Panc1 (cell line): Measurements from ENCODE around the gene TMEM238L. TPM values are rescaled to one million over a fixed set of nuclear protein-coding genes. Genes with fewer than 3 reads are reported as not detected.

Experiments used
- ATAC-seq: fragments of 200-7000 bp; cut with Tn5 transposase; 2 replicates; pipeline ENCODE4 v1.9.1; 2020; ENCODE audit warnings: mild to moderate bottlenecking, moderate library complexity
- BruUV-seq: library from RNA; stranded (reverse); fragments of 400-500 nt; replicated peaks from 2 replicates; lab custom pipeline; 2021; lab: Mats Ljungman, UMichigan
- CTCF ChIA-PET: fragments of 300-600 bp; sonication (Branson Sonifier 250); formaldehyde crosslinking; loops from one replicate; lab custom pipeline; 2022; ENCODE audit warnings: antibody characterized with exemption; lab: Charles Lee
- POLR2A ChIA-PET: fragments of 300-600 bp; sonication (Branson Sonifier 250); formaldehyde crosslinking; loops from one replicate; lab custom pipeline; 2022; ENCODE audit warnings: antibody characterized with exemption; lab: Charles Lee
- DNase-seq: peaks from one replicate; pipeline ENCODE4 v3.0.0-alpha.2; 2010; ENCODE audit warnings: low read depth, low spot score
- H3K27ac ChIP-seq: 2 replicates; pipeline ENCODE4 v1.5.1; 2011; ENCODE audit warnings: mild to moderate bottlenecking, low read length, inconsistent platforms
- H3K27me3 ChIP-seq: fragments of 200-500 bp; sonication (Bioruptor generic); 2 replicates; pipeline ENCODE4 v1.6.0; 2014; ENCODE audit warnings: low read length, inconsistent platforms; ENCODE audit not compliant: control insufficient read depth, insufficient read depth
- H3K36me3 ChIP-seq: fragments of 200-500 bp; sonication (Bioruptor generic); 2 replicates; pipeline ENCODE4 v1.5.1; 2014; ENCODE audit warnings: inconsistent platforms, mild to moderate bottlenecking, low read length, moderate library complexity; ENCODE audit not compliant: control insufficient read depth, insufficient read depth
- H3K4me1 ChIP-seq: 2 replicates; pipeline ENCODE4 v1.5.1; 2011; ENCODE audit warnings: inconsistent platforms, mild to moderate bottlenecking, low read length, moderate library complexity; ENCODE audit not compliant: control insufficient read depth, insufficient read depth
- H3K4me3 ChIP-seq, 2 experiments: 2 replicates each; pipeline ENCODE4 v1.5.1; 2011 to 2012; ENCODE audit warnings: low read depth in 2 of 2, low read length in 2 of 2, mild to moderate bottlenecking in 2 of 2, inconsistent platforms in 1 of 2, moderate library complexity in 1 of 2
- H3K9me3 ChIP-seq: fragments of 200-500 bp; sonication (Bioruptor generic); 2 replicates; pipeline ENCODE4 v1.5.1; 2014; ENCODE audit warnings: low read depth, mild to moderate bottlenecking, inconsistent platforms, low read length, moderate library complexity; ENCODE audit not compliant: control insufficient read depth, insufficient read depth
- POLR2AphosphoS5 ChIP-seq: IDR thresholded peaks from 2 replicates; pipeline ENCODE4 v1.6.1; 2012; ENCODE audit warnings: mild to moderate bottlenecking, low read depth, low read length, moderate library complexity
- SIN3A ChIP-seq: IDR thresholded peaks from 2 replicates; pipeline ENCODE4 v1.6.1; 2012; ENCODE audit warnings: low read depth, mild to moderate bottlenecking, low read length, moderate library complexity, borderline replicate concordance; ENCODE audit not compliant: insufficient read depth
- TCF7L2 ChIP-seq: IDR thresholded peaks from 2 replicates; pipeline ENCODE4 v1.6.1; 2011; ENCODE audit warnings: mild to moderate bottlenecking, low read depth, low read length, inconsistent platforms
- in situ Hi-C: cut with HindIII; loops from 2 replicates; pipeline ENCODE4 v1.10.0; 2016; ENCODE audit warnings: low sequenced_read_pairs, low pct_unique_long_range_greater_than_20kb
- intact Hi-C: fragments of 100-400 bp; cut with micrococcal nuclease; formaldehyde crosslinking; loops from one replicate; pipeline ENCODE4 v1.10.0; 2022; ENCODE audit not compliant: unreplicated experiment
- total RNA-seq: library from RNA; stranded (reverse); gene quantifications from one replicate; pipeline ENCODE4 v1.2.1, GENCODE V29; 2021; ENCODE audit not compliant: unreplicated experiment
- TF ChIP-seq, protein P1 (sequence below), 2 experiments: IDR thresholded peaks; 2 replicates each; pipeline ENCODE4 v1.6.1; 2011 to 2012; ENCODE audit warnings: low read depth in 2 of 2, control low read depth in 1 of 2, low read length in 1 of 2, mild to moderate bottlenecking in 1 of 2, moderate library complexity in 1 of 2; ENCODE audit not compliant: insufficient read depth in 1 of 2
- TF ChIP-seq, protein P2 (sequence below): fragments of 450-650 bp; IDR thresholded peaks from 2 replicates; pipeline ENCODE4 v1.5.1; 2017; ENCODE audit warnings: mild to moderate bottlenecking

The TMEM238L gene
- total RNA-seq, 1 experiment from 2014 or later = not detected

DNA sequence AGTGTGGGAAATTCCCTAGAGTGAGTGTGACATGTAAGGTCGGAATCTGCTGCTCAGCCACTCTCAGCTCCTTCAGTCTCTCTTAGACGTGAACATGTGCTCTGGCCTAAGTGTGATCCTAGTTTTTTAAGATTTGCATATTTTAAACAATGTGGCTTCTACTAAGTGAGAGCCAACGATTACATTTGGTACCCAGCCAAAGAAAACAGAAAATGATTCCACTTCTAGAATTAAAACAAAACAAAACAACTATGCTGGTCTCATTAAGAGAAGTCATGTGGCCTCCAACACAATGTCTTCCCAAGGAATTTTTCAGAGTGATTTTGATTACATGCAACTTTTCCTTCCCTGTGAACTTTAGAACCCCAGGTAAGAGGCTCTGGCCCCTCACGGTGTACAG is 10.1 kb downstream of the TMEM238L start:
- ChIA-PET POLR2A (no interaction called here), CTCF (no interaction called here)
- TF ChIP-seq, protein P1, sequence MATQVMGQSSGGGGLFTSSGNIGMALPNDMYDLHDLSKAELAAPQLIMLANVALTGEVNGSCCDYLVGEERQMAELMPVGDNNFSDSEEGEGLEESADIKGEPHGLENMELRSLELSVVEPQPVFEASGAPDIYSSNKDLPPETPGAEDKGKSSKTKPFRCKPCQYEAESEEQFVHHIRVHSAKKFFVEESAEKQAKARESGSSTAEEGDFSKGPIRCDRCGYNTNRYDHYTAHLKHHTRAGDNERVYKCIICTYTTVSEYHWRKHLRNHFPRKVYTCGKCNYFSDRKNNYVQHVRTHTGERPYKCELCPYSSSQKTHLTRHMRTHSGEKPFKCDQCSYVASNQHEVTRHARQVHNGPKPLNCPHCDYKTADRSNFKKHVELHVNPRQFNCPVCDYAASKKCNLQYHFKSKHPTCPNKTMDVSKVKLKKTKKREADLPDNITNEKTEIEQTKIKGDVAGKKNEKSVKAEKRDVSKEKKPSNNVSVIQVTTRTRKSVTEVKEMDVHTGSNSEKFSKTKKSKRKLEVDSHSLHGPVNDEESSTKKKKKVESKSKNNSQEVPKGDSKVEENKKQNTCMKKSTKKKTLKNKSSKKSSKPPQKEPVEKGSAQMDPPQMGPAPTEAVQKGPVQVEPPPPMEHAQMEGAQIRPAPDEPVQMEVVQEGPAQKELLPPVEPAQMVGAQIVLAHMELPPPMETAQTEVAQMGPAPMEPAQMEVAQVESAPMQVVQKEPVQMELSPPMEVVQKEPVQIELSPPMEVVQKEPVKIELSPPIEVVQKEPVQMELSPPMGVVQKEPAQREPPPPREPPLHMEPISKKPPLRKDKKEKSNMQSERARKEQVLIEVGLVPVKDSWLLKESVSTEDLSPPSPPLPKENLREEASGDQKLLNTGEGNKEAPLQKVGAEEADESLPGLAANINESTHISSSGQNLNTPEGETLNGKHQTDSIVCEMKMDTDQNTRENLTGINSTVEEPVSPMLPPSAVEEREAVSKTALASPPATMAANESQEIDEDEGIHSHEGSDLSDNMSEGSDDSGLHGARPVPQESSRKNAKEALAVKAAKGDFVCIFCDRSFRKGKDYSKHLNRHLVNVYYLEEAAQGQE (IDR thresholded peaks at IDR 0.05; ENCODE audit: insufficient read depth in 1 of 2, low read depth in 2 of 2, low read length in 1 of 2) = no peak
- TF ChIP-seq SIN3A (no peak), TCF7L2 (no peak), POLR2AphosphoS5 (no peak)
- TF ChIP-seq, protein P2, sequence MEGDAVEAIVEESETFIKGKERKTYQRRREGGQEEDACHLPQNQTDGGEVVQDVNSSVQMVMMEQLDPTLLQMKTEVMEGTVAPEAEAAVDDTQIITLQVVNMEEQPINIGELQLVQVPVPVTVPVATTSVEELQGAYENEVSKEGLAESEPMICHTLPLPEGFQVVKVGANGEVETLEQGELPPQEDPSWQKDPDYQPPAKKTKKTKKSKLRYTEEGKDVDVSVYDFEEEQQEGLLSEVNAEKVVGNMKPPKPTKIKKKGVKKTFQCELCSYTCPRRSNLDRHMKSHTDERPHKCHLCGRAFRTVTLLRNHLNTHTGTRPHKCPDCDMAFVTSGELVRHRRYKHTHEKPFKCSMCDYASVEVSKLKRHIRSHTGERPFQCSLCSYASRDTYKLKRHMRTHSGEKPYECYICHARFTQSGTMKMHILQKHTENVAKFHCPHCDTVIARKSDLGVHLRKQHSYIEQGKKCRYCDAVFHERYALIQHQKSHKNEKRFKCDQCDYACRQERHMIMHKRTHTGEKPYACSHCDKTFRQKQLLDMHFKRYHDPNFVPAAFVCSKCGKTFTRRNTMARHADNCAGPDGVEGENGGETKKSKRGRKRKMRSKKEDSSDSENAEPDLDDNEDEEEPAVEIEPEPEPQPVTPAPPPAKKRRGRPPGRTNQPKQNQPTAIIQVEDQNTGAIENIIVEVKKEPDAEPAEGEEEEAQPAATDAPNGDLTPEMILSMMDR = no peak
- BruUV-seq = no TSS peak
- Histone ChIP-seq H3K27ac (no peak overlapping the region), H3K4me1 (no peaks in the 10 kb centered on the region), H3K4me3 (no peak overlapping the region), H3K27me3 (no peaks in the 10 kb centered on the region), H3K9me3 (no peaks in the 10 kb centered on the region), H3K36me3 (no peaks in the 10 kb centered on the region)
- in situ Hi-C loops = no loop called here
- intact Hi-C loops = no loop called here
- DNase-seq (no peak), ATAC-seq (no peak)

DNA sequence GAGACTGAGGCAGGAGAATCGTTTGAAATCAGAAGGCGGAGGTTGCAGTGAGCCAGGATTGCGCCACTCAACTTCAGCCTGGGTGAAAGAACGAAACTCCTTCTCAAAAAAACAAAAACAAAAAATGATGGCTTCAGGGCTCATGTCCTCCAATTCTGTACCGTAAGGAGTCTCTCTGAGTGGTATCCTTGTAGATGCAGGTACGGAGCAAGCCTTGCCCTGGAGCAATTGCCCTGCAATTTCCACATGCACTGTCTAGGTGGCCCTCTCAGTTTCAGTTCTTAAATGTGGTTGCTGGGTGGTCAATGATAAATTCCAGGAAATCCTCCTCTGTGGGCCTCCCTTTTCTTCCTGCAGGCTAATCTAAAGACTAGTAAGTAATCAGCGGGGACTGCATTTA is 10.6 kb downstream of the TMEM238L start:
- CTCF ChIA-PET = no interaction called here
- H3K36me3 ChIP-seq = no peaks in the 10 kb centered on the region
- in situ Hi-C loops = no loop called here
- DNase-seq (no peak), ATAC-seq (no peak)
- POLR2A ChIA-PET = no interaction called here
- intact Hi-C loops = no loop called here
- no peak overlapping the region for H3K4me3 ChIP-seq
- no peaks in the 10 kb centered on the region for H3K27me3 ChIP-seq
- H3K4me1 ChIP-seq = no peaks in the 10 kb centered on the region
- H3K9me3 ChIP-seq = no peaks in the 10 kb centered on the region
- no TSS peak for BruUV-seq
- H3K27ac ChIP-seq = no peak overlapping the region
- TF ChIP-seq, protein P1 (IDR thresholded peaks at IDR 0.05; ENCODE audit: insufficient read depth in 1 of 2, low read depth in 2 of 2, low read length in 1 of 2) = no peak
- TF ChIP-seq, protein P2 = no peak
- no peak for TF ChIP-seq POLR2AphosphoS5
- no peak for TF ChIP-seq SIN3A
- TF ChIP-seq TCF7L2 = no peak
